Chondrocyte (in vitro differentiated cells): ENCODE data around the gene GSTT4. TPM values are rescaled to one million over a fixed set of nuclear protein-coding genes. Genes with fewer than 3 reads are reported as not detected.
A peak's percentile ranks its signal among the peaks of the same experiment; 100 is the strongest.
"Not testable (repeated sequence)": the region's sequence is repeated elsewhere in the genome, so short reads cannot be mapped to it uniquely, and the experiment has no call there.

Experiments
- DNase-seq: peaks from one replicate; pipeline ENCODE4 v3.0.0; 2021; ENCODE audit warnings: mixed read lengths, low spot score
- H3K27ac Mint-ChIP-seq: one replicate; pipeline ENCODE4 v1.8.0; 2021; ENCODE audit warnings: mild to moderate bottlenecking, moderate library complexity, mixed read lengths; ENCODE audit not compliant: unreplicated experiment
- H3K27me3 Mint-ChIP-seq: 2 replicates; pipeline ENCODE4 v1.8.0; 2021; ENCODE audit warnings: low read depth, mixed read lengths
- H3K36me3 Mint-ChIP-seq: 2 replicates; pipeline ENCODE4 v1.8.0; 2021; ENCODE audit warnings: low read depth, mixed read lengths
- H3K4me1 Mint-ChIP-seq: 2 replicates; pipeline ENCODE4 v1.8.0; 2021; ENCODE audit warnings: low read depth, mild to moderate bottlenecking, mixed read lengths
- H3K4me3 Mint-ChIP-seq: one replicate; pipeline ENCODE4 v1.8.0; 2021; ENCODE audit warnings: mild to moderate bottlenecking, moderate library complexity, mixed read lengths; ENCODE audit not compliant: unreplicated experiment
- H3K9me3 Mint-ChIP-seq: 2 replicates; pipeline ENCODE4 v1.8.0; 2021; ENCODE audit warnings: low read depth, mixed read lengths
- total RNA-seq: library from RNA; stranded (reverse); gene quantifications from 3 replicates; pipeline ENCODE4 v1.2.1, GENCODE V29; 2021
- TF ChIP-seq, protein P1 (sequence below): fragments of 200-600 bp; sonication (generic); IDR thresholded peaks from 2 replicates; pipeline ENCODE4 v1.5.0; 2021; ENCODE audit warnings: antibody characterized with exemption, mild to moderate bottlenecking, moderate library complexity

The GSTT4 gene
- total RNA-seq, 1 donor from 2014 or later, result not detected

- not testable (repeated sequence) for H3K9me3 Mint-ChIP-seq, H3K4me3 Mint-ChIP-seq, H3K27ac Mint-ChIP-seq, H3K27me3 Mint-ChIP-seq, DNase-seq, H3K4me1 Mint-ChIP-seq, H3K36me3 Mint-ChIP-seq
Observed at GRCh38 chr22:23986089-23986488, 19.2 kb downstream of the GSTT4 start.

DNA sequence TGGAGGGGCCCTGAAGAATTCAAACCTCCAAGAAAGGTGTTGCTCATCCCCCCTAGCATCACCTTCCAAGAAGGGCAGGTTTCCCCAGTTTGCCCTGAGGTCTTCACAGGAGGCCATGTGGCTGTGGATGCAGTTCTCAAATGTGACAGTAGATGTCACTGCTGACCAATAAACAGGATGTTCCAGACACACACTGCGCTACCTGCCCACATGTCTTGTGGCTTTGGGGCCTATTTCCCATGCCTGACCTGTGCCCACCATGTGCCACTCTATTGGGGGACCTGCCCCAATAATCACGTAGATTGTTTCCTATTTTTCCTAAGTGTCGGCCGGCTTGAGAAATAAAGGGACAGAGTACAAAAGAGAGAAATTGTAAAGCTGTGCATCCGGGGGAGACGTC is 20.8 kb downstream of the GSTT4 start:
- no peak for DNase-seq
- TF ChIP-seq, protein P1, sequence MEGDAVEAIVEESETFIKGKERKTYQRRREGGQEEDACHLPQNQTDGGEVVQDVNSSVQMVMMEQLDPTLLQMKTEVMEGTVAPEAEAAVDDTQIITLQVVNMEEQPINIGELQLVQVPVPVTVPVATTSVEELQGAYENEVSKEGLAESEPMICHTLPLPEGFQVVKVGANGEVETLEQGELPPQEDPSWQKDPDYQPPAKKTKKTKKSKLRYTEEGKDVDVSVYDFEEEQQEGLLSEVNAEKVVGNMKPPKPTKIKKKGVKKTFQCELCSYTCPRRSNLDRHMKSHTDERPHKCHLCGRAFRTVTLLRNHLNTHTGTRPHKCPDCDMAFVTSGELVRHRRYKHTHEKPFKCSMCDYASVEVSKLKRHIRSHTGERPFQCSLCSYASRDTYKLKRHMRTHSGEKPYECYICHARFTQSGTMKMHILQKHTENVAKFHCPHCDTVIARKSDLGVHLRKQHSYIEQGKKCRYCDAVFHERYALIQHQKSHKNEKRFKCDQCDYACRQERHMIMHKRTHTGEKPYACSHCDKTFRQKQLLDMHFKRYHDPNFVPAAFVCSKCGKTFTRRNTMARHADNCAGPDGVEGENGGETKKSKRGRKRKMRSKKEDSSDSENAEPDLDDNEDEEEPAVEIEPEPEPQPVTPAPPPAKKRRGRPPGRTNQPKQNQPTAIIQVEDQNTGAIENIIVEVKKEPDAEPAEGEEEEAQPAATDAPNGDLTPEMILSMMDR, result no peak
- no peaks in the 10 kb centered on the region for H3K27me3 Mint-ChIP-seq
- H3K4me3 Mint-ChIP-seq, result no peak overlapping the region
- no peak overlapping the region for H3K27ac Mint-ChIP-seq
- H3K36me3 Mint-ChIP-seq, result no peaks in the 10 kb centered on the region
- H3K4me1 Mint-ChIP-seq, result no peaks in the 10 kb centered on the region
- H3K9me3 Mint-ChIP-seq, result no peaks in the 10 kb centered on the region

DNA sequence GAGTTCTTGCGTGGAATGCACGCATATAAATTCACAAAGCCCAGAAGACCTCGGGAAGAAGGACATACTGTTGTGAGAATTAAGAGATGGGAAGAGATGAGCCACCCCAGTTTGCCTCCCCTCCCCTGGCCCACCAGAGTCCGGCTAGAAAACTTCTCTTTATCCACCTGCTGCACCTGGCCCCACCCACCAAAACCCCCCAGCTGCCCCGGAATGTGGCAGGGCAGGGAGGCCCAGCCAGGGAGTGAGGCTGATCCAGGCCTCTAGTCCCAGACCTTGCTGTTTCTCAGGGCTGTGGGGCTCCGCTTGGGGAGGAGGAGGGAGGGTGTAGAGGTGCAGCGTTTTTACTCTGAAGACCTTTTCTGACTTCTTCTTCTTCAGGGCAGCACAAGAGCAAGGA is 24.7 kb downstream of the GSTT4 start:
- H3K27ac Mint-ChIP-seq, H3K4me3 Mint-ChIP-seq, H3K27me3 Mint-ChIP-seq, H3K4me1 Mint-ChIP-seq, H3K36me3 Mint-ChIP-seq, DNase-seq, H3K9me3 Mint-ChIP-seq: not testable (repeated sequence)

GRCh38 chr22:23979557-23980240 is 25.6 kb downstream of the GSTT4 start, which contains the start of gene GSTT2:
GSTT2 (plus strand) TSS chr22:23980134.
- not testable (repeated sequence) for H3K4me1 Mint-ChIP-seq, H3K9me3 Mint-ChIP-seq, H3K36me3 Mint-ChIP-seq, H3K4me3 Mint-ChIP-seq, H3K27ac Mint-ChIP-seq, DNase-seq, H3K27me3 Mint-ChIP-seq

DNA sequence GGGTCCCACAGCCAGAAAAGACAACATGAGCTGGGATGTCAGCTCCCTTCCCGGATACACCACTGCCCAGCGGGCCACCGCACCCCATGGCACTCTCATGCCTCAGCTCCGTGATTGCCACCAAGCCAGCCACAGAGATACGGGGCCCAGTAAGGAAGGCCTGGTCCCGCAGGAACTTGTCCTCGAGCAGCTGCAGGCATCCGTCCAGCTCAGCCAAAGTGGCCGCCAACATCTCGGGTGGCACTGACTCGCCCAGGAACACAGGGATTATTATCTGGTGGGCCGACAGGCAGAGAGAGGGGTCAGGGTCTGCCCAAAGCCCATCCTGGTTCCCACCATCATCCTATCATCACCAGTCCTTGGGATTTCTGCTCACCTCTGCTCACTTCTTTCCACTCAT is 27.9 kb downstream of the GSTT4 start:
- not testable (repeated sequence) for H3K27me3 Mint-ChIP-seq, H3K27ac Mint-ChIP-seq, DNase-seq, H3K4me1 Mint-ChIP-seq, H3K36me3 Mint-ChIP-seq, H3K9me3 Mint-ChIP-seq, H3K4me3 Mint-ChIP-seq

DNA sequence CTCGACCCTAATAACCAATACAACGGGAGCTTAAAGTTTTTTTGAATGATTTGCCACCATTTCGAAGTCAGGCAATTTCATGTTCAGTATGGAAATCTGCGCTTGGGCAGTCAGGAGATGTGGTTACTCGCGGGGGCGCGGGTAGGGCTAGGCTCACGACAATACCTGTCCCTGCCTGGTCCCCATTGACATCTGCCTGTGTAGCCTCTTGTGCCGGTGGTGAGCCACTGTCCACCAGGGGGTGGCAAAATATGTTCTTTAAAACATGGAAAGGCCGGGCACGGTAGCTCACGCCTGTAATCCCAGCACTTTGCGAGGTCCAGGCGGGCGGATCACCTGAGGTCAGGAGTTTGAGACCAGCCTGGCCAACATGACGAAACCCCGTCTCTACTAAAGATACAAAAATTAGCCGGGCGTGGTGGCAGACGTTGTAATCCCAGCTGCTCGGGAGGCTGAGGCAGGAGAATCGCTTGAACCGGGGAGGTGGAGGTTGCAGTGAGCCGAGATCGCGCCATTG is 30.4 kb downstream of the GSTT4 start:
- peaks cover 11% of the 10 kb centered on the region for H3K36me3 Mint-ChIP-seq
- H3K27ac Mint-ChIP-seq, H3K9me3 Mint-ChIP-seq, H3K4me3 Mint-ChIP-seq, H3K4me1 Mint-ChIP-seq, H3K27me3 Mint-ChIP-seq, DNase-seq: not testable (repeated sequence)
- TF ChIP-seq, protein P1, result peak; percentile 24

DNA sequence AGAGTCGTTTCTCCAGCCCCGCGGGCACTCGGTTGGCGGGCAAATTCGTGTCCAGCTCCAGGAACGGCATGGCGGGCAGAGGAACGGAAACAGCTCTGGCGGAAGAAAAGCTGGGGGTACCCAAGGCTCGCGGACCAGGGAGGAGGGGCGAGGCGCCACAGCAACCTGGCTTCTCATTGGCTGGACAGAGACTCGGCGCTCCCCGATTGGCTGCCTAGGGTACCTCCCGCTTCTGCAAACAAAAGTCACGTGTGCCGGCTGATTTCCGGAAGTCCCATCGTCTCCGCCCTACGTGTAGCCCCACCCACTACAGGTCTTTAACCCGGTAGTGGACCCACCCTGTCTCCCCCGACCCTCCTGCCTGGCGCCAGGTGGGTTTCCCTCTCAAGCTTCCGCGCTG is 30.9 kb downstream of the GSTT4 start, which contains the start of gene DDT:
DDT (minus strand) TSS at position 97 of the 400 bp plus-strand sequence; CDS start at position 70, 27 bp downstream.
- H3K27ac Mint-ChIP-seq, H3K9me3 Mint-ChIP-seq, H3K4me1 Mint-ChIP-seq, H3K27me3 Mint-ChIP-seq, H3K4me3 Mint-ChIP-seq, DNase-seq: not testable (repeated sequence)
- peaks cover 13% of the 10 kb centered on the region for H3K36me3 Mint-ChIP-seq

DNA sequence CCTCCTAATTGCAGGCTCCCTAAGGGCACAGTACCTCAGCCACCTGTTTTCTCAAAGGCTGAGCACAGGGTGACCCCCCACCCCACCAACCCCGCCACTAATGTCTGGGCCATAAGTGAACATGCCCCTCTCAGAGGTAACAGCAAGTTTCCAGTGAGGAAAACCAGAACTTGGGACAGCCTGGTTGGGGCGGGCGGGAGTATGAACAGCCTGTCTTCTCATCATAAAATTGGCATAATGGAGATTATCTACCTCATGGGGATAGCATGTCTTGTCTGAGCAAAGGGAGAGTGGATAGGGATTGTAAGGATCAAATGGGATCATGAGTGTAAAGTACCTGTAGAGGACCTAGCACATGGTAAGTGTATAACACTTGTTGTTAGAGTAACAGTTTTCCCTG is 33.3 kb downstream of the GSTT4 start:
- DNase-seq, H3K27me3 Mint-ChIP-seq, H3K4me3 Mint-ChIP-seq, H3K9me3 Mint-ChIP-seq, H3K4me1 Mint-ChIP-seq, H3K27ac Mint-ChIP-seq: not testable (repeated sequence)
- peaks cover 15% of the 10 kb centered on the region for H3K36me3 Mint-ChIP-seq
